H9 (cell line): ENCODE results near the gene HBD. TPM values are rescaled to one million over a fixed set of nuclear protein-coding genes. Genes with fewer than 3 reads are reported as not detected.
A peak's percentile ranks its signal among the peaks of the same experiment; 100 is the strongest.

Experiments
- DNase-seq: peaks from one replicate; pipeline ENCODE4 v3.0.0-alpha.2; 2017
- H2AFZ ChIP-seq: one replicate; pipeline ENCODE4 v1.6.1; 2013; ENCODE audit warnings: mild to moderate bottlenecking, low read length, control low read depth, moderate library complexity
- H2AK5ac ChIP-seq: 2 replicates; pipeline ENCODE4 v1.6.1; 2013; ENCODE audit warnings: low read length, control low read depth, mixed read lengths; ENCODE audit not compliant: insufficient read length
- H2BK120ac ChIP-seq: one replicate; pipeline ENCODE4 v1.6.1; 2013; ENCODE audit warnings: low read depth, mild to moderate bottlenecking, low read length, control low read depth, inconsistent platforms; ENCODE audit not compliant: poor library complexity, severe bottlenecking
- H2BK12ac ChIP-seq: 2 replicates; pipeline ENCODE4 v1.6.1; 2013; ENCODE audit warnings: low read length, control low read depth, mixed read lengths, low read depth; ENCODE audit not compliant: insufficient read length
- H2BK15ac ChIP-seq: 2 replicates; pipeline ENCODE4 v1.6.1; 2013; ENCODE audit warnings: low read depth, low read length, control low read depth
- H2BK20ac ChIP-seq: one replicate; pipeline ENCODE4 v1.6.1; 2013; ENCODE audit warnings: low read depth, mild to moderate bottlenecking, low read length, control low read depth, inconsistent platforms; ENCODE audit not compliant: poor library complexity, severe bottlenecking
- H2BK5ac ChIP-seq: 2 replicates; pipeline ENCODE4 v1.6.1; 2013; ENCODE audit warnings: low read length, control low read depth, mixed read lengths; ENCODE audit not compliant: insufficient read length
- H3K14ac ChIP-seq: 2 replicates; pipeline ENCODE4 v1.6.1; 2013; ENCODE audit warnings: low read length, control low read depth; ENCODE audit not compliant: insufficient read depth
- H3K18ac ChIP-seq: 2 replicates; pipeline ENCODE4 v1.6.1; 2013; ENCODE audit warnings: low read depth, mild to moderate bottlenecking, mixed read lengths, low read length, control low read depth; ENCODE audit not compliant: insufficient read length
- H3K23ac ChIP-seq: 2 replicates; pipeline ENCODE4 v1.6.1; 2013; ENCODE audit warnings: low read length, control low read depth, mixed read lengths, low read depth; ENCODE audit not compliant: insufficient read length
- H3K23me2 ChIP-seq: 2 replicates; pipeline ENCODE4 v1.6.1; 2013; ENCODE audit warnings: low read depth, mild to moderate bottlenecking, mixed read lengths, low read length, control low read depth; ENCODE audit not compliant: insufficient read length, poor library complexity, severe bottlenecking
- H3K27ac ChIP-seq: 2 replicates; pipeline ENCODE4 v1.5.1; 2013; ENCODE audit warnings: low read length, control low read depth, mixed read lengths, low read depth; ENCODE audit not compliant: insufficient read length
- H3K27me3 ChIP-seq: 2 replicates; pipeline ENCODE4 v1.6.1; 2013; ENCODE audit warnings: low read length, control low read depth, inconsistent platforms; ENCODE audit not compliant: insufficient read depth
- H3K4ac ChIP-seq: 2 replicates; pipeline ENCODE4 v1.6.1; 2013; ENCODE audit warnings: low read depth, mild to moderate bottlenecking, control low read depth, inconsistent platforms, low read length, moderate library complexity
- H3K4me1 ChIP-seq: 2 replicates; pipeline ENCODE4 v1.6.1; 2013; ENCODE audit warnings: low read length, control low read depth, inconsistent platforms; ENCODE audit not compliant: insufficient read depth
- H3K4me2 ChIP-seq: 2 replicates; pipeline ENCODE4 v1.6.1; 2013; ENCODE audit warnings: low read length, control low read depth, mixed read lengths; ENCODE audit not compliant: insufficient read length, insufficient read depth
- H3K56ac ChIP-seq: 2 replicates; pipeline ENCODE4 v1.6.1; 2013; ENCODE audit warnings: low read depth, mild to moderate bottlenecking, mixed read lengths, low read length, control low read depth; ENCODE audit not compliant: insufficient read length
- H3K79me1 ChIP-seq: 2 replicates; pipeline ENCODE4 v1.6.1; 2013; ENCODE audit warnings: low read depth, mild to moderate bottlenecking, moderate library complexity, low read length, control low read depth, inconsistent platforms; ENCODE audit not compliant: insufficient read depth, poor library complexity, severe bottlenecking
- H3K79me2 ChIP-seq: 2 replicates; pipeline ENCODE4 v1.6.1; 2013; ENCODE audit warnings: low read length, control low read depth, inconsistent platforms; ENCODE audit not compliant: insufficient read depth
- H3K9ac ChIP-seq: 2 replicates; pipeline ENCODE4 v1.6.1; 2013; ENCODE audit warnings: low read length, control low read depth, mixed read lengths; ENCODE audit not compliant: insufficient read length; ENCODE audit errors: extremely low read depth
- H3K9me3 ChIP-seq: one replicate; pipeline ENCODE4 v1.6.1; 2013; ENCODE audit warnings: low read depth, low read length, inconsistent platforms; ENCODE audit not compliant: control insufficient read depth
- H3T11ph ChIP-seq: one replicate; pipeline ENCODE4 v1.6.1; 2013; ENCODE audit warnings: mild to moderate bottlenecking, low read length, control low read depth, inconsistent platforms
- H4K20me1 ChIP-seq: one replicate; pipeline ENCODE4 v1.6.1; 2013; ENCODE audit not compliant: control insufficient read depth, insufficient read length, insufficient read depth
- H4K5ac ChIP-seq: 2 replicates; pipeline ENCODE4 v1.6.1; 2013; ENCODE audit warnings: low read depth, mild to moderate bottlenecking, mixed read lengths, low read length, control low read depth; ENCODE audit not compliant: insufficient read length
- H4K8ac ChIP-seq: replicated peaks from 2 replicates; pipeline ENCODE4 v1.6.1; 2013; ENCODE audit warnings: low read length, control low read depth, mixed read lengths, low read depth; ENCODE audit not compliant: insufficient read length
- H4K91ac ChIP-seq: 2 replicates; pipeline ENCODE4 v1.6.1; 2013; ENCODE audit warnings: low read depth, mild to moderate bottlenecking, moderate library complexity, mixed read lengths, low read length, control low read depth; ENCODE audit not compliant: insufficient read length
- H3K27ac Mint-ChIP-seq, 3 experiments: 2 replicates in 2 of 3; 3 replicates in 1 of 3; pipeline ENCODE4 v1.8.0; 2020 to 2021; ENCODE audit warnings: mixed read lengths in 3 of 3, mild to moderate bottlenecking in 1 of 3, moderate library complexity in 1 of 3
- H3K27me3 Mint-ChIP-seq: 2 replicates; pipeline ENCODE4 v1.8.0; 2021; ENCODE audit warnings: low read depth, mild to moderate bottlenecking, moderate library complexity, mixed read lengths
- H3K36me3 Mint-ChIP-seq, 3 experiments: 2 replicates in 2 of 3; 3 replicates in 1 of 3; pipeline ENCODE4 v1.8.0; 2020 to 2021; ENCODE audit warnings: low read depth in 3 of 3, mixed read lengths in 3 of 3; ENCODE audit not compliant: insufficient read depth in 1 of 3
- H3K4me1 Mint-ChIP-seq, 2 experiments: 2 replicates each; pipeline ENCODE4 v1.8.0; 2020; ENCODE audit warnings: mixed read lengths in 2 of 2
- H3K4me3 Mint-ChIP-seq, 2 experiments: 2 replicates in 1 of 2; 3 replicates in 1 of 2; pipeline ENCODE4 v1.8.0; 2020 to 2021; ENCODE audit warnings: mild to moderate bottlenecking in 2 of 2, mixed read lengths in 2 of 2, moderate library complexity in 1 of 2
- H3K9me3 Mint-ChIP-seq, 2 experiments: 2 replicates in 1 of 2; 3 replicates in 1 of 2; pipeline ENCODE4 v1.8.0; 2020; ENCODE audit warnings: mild to moderate bottlenecking in 2 of 2, mixed read lengths in 2 of 2, moderate library complexity in 1 of 2
- CTCF ChIP-seq: fragments of 200-600 bp; sonication (generic); conservative IDR thresholded peaks from 3 replicates; pipeline ENCODE4 v1.8.0; 2021; ENCODE audit warnings: antibody characterized with exemption, mild to moderate bottlenecking
- WGBS: extraction: QIAGEN DNeasy Blood & Tissue Kit; methylation state at CpG from one replicate; pipeline ENCODE4 v1.1.7; 2013; ENCODE audit warnings: missing lambda C conversion rate, low lambda C conversion rate, mixed read lengths; ENCODE audit not compliant: insufficient read length; ENCODE audit errors: extremely low coverage; 5-methylcytosine and 5-hydroxymethylcytosine counted together
- total RNA-seq: library from RNA; stranded (reverse); gene quantifications from 2 replicates; pipeline ENCODE4 v1.2.1, GENCODE V29; 2021

HBD gene
- total RNA-seq, 1 experiment from 2014 or later = not detected

GRCh38 chr11:5210376-5210885 lies 23.9 kb downstream of the HBD start:
- Histone ChIP-seq H4K5ac (no peak overlapping the region), H3K27me3 (no peaks in the 10 kb centered on the region), H3K79me1 (no peaks in the 10 kb centered on the region), H3K14ac (no peak overlapping the region), H4K8ac (no peak overlapping the region), H3T11ph (no peak overlapping the region), H3K23ac (no peak overlapping the region), H3K4ac (no peak overlapping the region), H2AK5ac (no peak overlapping the region), H3K4me2 (no peak overlapping the region), H2BK12ac (no peak overlapping the region), H2BK5ac (no peak overlapping the region), H2BK120ac (no peak overlapping the region), H3K18ac (no peak overlapping the region), H3K9me3 (no peaks in the 10 kb centered on the region), H3K23me2 (no peaks in the 10 kb centered on the region), H3K27ac (no peak overlapping the region), H4K91ac (no peak overlapping the region), H3K56ac (no peak overlapping the region), H2BK15ac (no peak overlapping the region), H3K9ac (no peak overlapping the region), H2AFZ (no peak overlapping the region), H4K20me1 (no peaks in the 10 kb centered on the region), H2BK20ac (no peak overlapping the region), H3K79me2 (no peaks in the 10 kb centered on the region), H3K4me1 (no peaks in the 10 kb centered on the region)
- DNase-seq = no peak
- no peaks in the 10 kb centered on the region for H3K27me3 Mint-ChIP-seq
- TF ChIP-seq CTCF = no peak
- H3K4me3 Mint-ChIP-seq = no peak overlapping the region
- WGBS = no CpG with 5 or more reads among the region's 7 CpGs
- peaks cover 2 to 7% of the 10 kb centered on the region in 2 experiments; a peak in 3 of 4 replicates for H3K4me1 Mint-ChIP-seq
- no peaks in the 10 kb centered on the region for H3K36me3 Mint-ChIP-seq
- peak overlapping the region in 1 of 3 experiments; percentile 7; a peak in 2 of 7 replicates for H3K27ac Mint-ChIP-seq
- H3K9me3 Mint-ChIP-seq = peaks cover 0 to 4% of the 10 kb centered on the region in 2 experiments; a peak in 1 of 5 replicates
